HG03342 (cell line): ENCODE results near the gene ATXN7L1.
"Not testable (repeated sequence)": the region's sequence is repeated elsewhere in the genome, so short reads cannot be mapped to it uniquely, and the experiment has no call there.

Source experiments
- ATAC-seq: cut with Tn5 transposase; IDR thresholded peaks from one replicate; pipeline ENCODE4 v1.9.1; 2021; ENCODE audit warnings: mild to moderate bottlenecking, moderate library complexity; ENCODE audit not compliant: unreplicated experiment

Gene ATXN7L1

GRCh38 chr7:105712877-105713276, 163.5 kb downstream of the ATXN7L1 start:
- ATAC-seq: no peak

GRCh38 chr7:105711726-105712402, 164.5 kb downstream of the ATXN7L1 start:
- no peak for ATAC-seq

GRCh38 chr7:105710720-105711119, 165.7 kb downstream of the ATXN7L1 start:
- not testable (repeated sequence) for ATAC-seq

GRCh38 chr7:105708763-105709080, 167.7 kb downstream of the ATXN7L1 start:
- no peak for ATAC-seq

- no peak for ATAC-seq
These were observed 168.2 kb downstream of the ATXN7L1 start for GRCh38 chr7:105707967-105708762.

- no peak for ATAC-seq
These were observed 169.0 kb downstream of the ATXN7L1 start for GRCh38 chr7:105707381-105707780.

- no peak for ATAC-seq
These were observed 171.0 kb downstream of the ATXN7L1 start for GRCh38 chr7:105705427-105705826.

- ATAC-seq: no peak
These were observed 173.0 kb downstream of the ATXN7L1 start for GRCh38 chr7:105703207-105703930.

GRCh38 chr7:105699568-105700236, 176.7 kb downstream of the ATXN7L1 start:
- ATAC-seq: no peak

GRCh38 chr7:105698531-105698930, 177.9 kb downstream of the ATXN7L1 start:
- no peak for ATAC-seq

- ATAC-seq: no peak
These were observed 178.6 kb downstream of the ATXN7L1 start for GRCh38 chr7:105697753-105698152.

GRCh38 chr7:105697169-105697568, 179.2 kb downstream of the ATXN7L1 start:
- ATAC-seq: not testable (repeated sequence)

- ATAC-seq: no peak
These were observed 182.8 kb downstream of the ATXN7L1 start for GRCh38 chr7:105693576-105693975.

GRCh38 chr7:105691680-105692564, 184.5 kb downstream of the ATXN7L1 start:
- ATAC-seq: peak; percentile 64

- ATAC-seq: peak; percentile 42
These were observed 185.2 kb downstream of the ATXN7L1 start for GRCh38 chr7:105691082-105691679.

GRCh38 chr7:105690325-105690945, 186.0 kb downstream of the ATXN7L1 start:
- ATAC-seq: no peak

GRCh38 chr7:105689067-105689819, 187.2 kb downstream of the ATXN7L1 start:
- ATAC-seq: no peak

- no peak for ATAC-seq
These were observed 187.8 kb downstream of the ATXN7L1 start for GRCh38 chr7:105688617-105689016.

- no peak for ATAC-seq
These were observed 191.2 kb downstream of the ATXN7L1 start for GRCh38 chr7:105685161-105685560.
